GM12801 (cell line): ENCODE results near the gene SH3RF3.

Experiments used
- CTCF ChIP-seq: IDR thresholded peaks from one replicate; pipeline ENCODE4 v1.5.1; 2011; ENCODE audit warnings: control low read depth; ENCODE audit not compliant: insufficient read length; ENCODE audit errors: extremely low read depth

SH3RF3 gene

GRCh38 chr2:109284826-109285225 lies 155.8 kb downstream of the SH3RF3 start:
- TF ChIP-seq CTCF = no peak

- TF ChIP-seq CTCF = no peak
Observed at GRCh38 chr2:109285244-109285651, 156.2 kb downstream of the SH3RF3 start.

- TF ChIP-seq CTCF = no peak
Observed at GRCh38 chr2:109287413-109287812, 158.4 kb downstream of the SH3RF3 start.

GRCh38 chr2:109287838-109288237 lies 158.8 kb downstream of the SH3RF3 start:
- no peak for TF ChIP-seq CTCF

- TF ChIP-seq CTCF = no peak
Observed at GRCh38 chr2:109288544-109289368, 159.8 kb downstream of the SH3RF3 start.

GRCh38 chr2:109289504-109290222 lies 160.7 kb downstream of the SH3RF3 start:
- TF ChIP-seq CTCF = no peak

GRCh38 chr2:109290887-109291643 lies 162.1 kb downstream of the SH3RF3 start:
- TF ChIP-seq CTCF = no peak
